ENCODE results near the gene RALGDS.

The RALGDS gene

DNA sequence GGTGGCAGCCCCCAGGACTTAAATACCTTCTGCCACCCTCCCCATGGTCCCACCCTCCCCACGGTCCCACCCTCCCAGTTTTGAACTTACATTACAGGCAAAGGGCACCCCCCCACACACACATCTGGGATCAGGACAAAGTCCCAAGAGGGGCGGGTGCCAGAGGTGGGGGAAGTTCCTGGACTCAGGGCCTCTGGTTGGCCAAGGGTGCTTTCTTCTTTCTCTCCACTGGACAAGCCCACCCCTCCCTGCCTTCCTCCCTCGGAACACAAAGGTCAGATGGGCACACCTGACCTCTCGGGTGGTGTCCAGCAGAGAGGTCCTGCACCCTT, 19.1 kb upstream of the RALGDS start:
- in situ Hi-C loops (cut with MboI; ENCODE audit: low pct_unique_long_range_greater_than_20kb, low sequenced_read_pairs), result no loop called here
- DNase-seq, result no peak

DNA sequence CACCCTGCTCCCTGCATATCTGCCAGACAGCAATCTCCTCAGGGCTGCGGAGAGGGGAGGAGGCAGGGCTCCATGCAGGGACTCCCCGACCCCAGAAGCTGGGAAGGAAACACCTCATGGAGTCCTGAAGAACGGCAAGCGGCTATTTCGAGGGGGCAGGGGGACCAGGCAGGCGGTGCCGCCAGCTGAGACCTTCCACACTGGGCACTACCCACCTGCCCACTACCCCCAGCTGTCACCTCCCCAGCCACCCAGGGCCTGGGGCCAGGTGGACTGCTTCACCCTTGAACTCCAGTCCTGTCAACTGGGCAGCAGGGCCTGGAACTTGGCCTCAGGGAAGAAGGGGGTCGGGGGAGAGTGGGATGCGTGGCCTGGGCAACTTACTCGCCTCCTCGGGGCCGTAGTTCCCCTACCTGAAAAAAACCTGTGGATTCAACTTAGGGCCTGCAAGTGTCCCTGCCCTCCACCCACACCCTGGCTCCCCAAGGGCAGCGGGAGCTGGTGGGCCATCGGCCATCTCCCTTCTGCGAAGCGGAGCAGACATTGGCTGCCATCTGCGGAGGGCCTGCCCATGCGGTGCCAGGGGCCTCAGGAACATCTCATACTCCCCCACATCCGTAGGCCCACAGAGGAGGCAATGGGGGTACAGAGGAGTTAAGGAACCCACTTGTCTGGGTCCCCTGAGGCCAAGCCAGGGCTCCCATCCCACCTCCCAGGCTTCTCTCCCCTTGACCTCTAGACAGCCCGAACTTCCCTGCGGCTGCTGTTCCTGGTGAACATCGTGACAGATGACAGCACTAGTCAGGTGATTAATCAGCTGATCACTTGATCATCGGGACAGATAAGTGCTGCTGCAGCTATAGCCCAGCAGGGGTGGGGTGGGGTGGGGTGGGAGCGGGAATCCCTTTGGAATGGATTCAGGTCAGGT, 18.5 kb upstream of the RALGDS start:
- DNase-seq, result no peak
- in situ Hi-C loops (cut with MboI; ENCODE audit: low pct_unique_long_range_greater_than_20kb, low sequenced_read_pairs), result no loop called here

GRCh38 chr9:133137451-133138231, 16.6 kb upstream of the RALGDS start:
- DNase-seq, result peak; percentile 55
- in situ Hi-C loops (cut with MboI; ENCODE audit: low pct_unique_long_range_greater_than_20kb, low sequenced_read_pairs), result no loop called here

- no peak for DNase-seq
- in situ Hi-C loops (cut with MboI; ENCODE audit: low pct_unique_long_range_greater_than_20kb, low sequenced_read_pairs), result no loop called here
Measured at GRCh38 chr9:133135146-133135745, 14.2 kb upstream of the RALGDS start.

DNA sequence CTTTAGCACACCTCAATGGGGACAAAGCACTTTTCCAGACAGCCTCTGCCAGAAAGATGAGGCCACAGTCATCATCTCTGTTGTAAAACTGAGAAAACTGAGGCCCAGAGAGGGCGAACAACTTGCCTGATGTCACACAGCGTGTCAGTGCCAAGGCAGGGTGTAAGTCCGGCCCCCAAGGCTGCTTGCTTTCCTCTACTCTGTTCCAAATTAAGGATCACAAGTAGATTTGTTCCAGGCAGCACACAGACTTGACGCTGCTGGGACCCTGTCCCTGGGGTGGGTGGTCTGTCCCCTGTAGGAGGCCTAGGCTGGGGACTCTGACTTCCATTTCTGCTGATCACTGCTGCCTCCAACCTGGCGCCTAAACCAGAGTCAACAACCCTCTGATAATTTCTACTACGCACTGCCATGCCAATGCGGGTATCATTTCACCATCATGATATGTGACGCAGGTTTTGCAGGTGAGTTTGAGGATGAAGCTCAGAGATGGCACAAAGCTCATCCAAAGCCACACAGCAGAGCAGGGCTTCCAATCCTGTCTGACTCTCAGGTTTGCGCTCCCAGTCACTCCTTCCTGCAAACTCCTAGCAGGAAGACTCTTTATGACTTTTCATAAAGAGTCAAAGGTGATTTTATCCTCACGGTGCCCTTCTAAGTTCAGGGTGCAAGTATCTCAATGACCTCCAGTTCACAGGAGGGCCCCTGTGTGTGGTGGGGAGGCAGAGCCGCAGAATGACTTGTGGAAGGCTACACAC, 13.5 kb upstream of the RALGDS start:
- in situ Hi-C loops (cut with MboI; ENCODE audit: low pct_unique_long_range_greater_than_20kb, low sequenced_read_pairs), result no loop called here
- no peak for DNase-seq

DNA sequence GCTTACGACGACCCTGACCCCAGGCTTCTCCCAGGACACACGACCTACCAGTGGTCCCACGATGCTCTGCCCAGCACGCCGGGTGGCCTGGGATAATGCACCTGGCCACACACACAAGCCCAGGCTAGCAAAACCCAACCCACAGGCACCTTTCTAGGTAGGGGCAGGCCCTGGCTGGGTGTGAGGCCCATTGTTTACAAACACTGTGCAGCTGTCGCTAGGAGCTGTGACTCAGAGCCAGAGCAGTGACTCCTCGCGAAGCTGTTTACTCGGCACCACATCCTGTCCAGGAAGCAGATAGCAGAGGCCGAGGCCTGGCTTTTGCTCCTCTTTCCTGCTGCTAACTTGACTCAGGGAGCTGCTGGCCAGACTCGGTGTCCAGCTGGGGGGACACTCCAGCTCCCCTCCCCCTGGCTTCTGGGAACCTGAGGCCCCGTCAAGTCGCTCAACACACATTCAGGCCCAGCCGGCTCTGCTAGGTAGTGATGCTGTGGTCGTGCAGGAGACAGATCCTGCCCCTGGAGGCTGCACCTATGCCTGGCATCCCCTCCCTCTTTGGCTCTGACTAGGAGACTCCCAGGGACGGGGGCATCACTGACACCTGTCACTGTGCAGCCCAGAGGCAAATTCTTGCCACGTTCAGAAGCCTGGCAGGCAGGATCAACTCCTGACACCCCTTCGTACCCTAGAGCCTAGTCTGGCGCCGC, 12.8 kb upstream of the RALGDS start:
- in situ Hi-C loops (cut with MboI; ENCODE audit: low pct_unique_long_range_greater_than_20kb, low sequenced_read_pairs), result no loop called here
- peak; percentile 57 for DNase-seq

GRCh38 chr9:133132174-133132573, 11.1 kb upstream of the RALGDS start:
- in situ Hi-C loops (cut with MboI; ENCODE audit: low pct_unique_long_range_greater_than_20kb, low sequenced_read_pairs), result no loop called here
- no peak for DNase-seq

DNA sequence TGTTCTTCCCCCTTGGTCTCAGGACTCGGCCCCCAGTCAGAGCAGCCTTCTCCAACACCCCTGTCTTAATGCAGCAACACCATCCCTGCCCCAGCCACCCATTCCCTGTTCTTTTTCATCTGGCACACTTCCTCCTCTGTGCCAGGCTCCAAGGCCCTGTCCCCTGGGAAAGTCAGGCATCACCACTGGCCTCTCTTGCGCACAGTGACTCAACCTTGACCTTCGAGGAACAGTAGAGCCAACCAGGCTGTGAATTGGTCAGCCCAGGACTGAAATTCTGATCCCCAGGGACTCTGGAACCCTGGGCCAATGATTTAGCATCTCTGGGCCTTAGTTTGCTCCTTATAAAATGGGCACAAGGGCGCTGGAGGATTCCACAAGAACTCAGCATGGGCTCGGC, 10.5 kb upstream of the RALGDS start:
- DNase-seq, result no peak
- in situ Hi-C loops (cut with MboI; ENCODE audit: low pct_unique_long_range_greater_than_20kb, low sequenced_read_pairs), result no loop called here

- in situ Hi-C loops (cut with MboI; ENCODE audit: low pct_unique_long_range_greater_than_20kb, low sequenced_read_pairs), result no loop called here
- DNase-seq, result no peak
Measured at GRCh38 chr9:133130685-133131244, 9.7 kb upstream of the RALGDS start.

DNA sequence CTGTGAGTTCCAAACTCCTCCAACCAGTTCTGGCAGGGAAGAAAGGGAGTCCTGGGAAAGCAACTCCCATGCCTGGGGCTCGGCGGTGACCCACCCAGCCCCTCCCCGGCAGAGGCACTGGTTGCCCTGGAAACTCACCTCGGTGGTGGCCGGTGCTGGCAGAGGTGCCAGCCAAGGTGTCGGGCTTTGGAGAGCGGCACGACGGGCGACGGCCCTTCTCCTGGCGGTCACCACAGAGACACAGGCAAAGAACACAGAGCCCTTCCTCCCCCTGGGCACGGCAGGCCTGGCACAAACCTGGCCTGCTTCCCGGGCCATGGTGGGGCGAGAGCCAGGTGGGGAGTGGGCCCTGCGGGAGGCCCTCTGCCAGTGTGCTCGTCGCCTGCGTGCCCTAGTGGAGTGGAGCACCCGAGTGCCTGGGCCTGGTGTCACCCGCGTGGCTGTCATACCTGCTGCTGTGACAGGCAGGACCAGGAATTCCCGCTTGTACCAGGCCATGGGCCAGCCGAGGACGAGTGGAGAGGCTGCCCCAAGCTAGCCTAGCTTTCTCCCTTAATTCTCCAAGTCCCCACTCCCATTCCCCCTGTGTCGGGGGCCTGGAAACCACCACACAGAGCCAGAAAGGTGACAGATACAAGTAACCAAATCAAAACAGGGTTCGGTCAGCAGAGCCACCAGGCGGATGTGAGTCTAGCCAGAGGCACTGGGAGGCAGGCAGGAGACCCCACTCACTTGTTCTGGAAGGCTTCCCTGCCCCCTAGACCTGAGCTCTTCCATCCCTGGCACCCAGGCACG, 8.2 kb upstream of the RALGDS start:
- in situ Hi-C loops (cut with MboI; ENCODE audit: low pct_unique_long_range_greater_than_20kb, low sequenced_read_pairs), result no loop called here
- DNase-seq, result no peak

DNA sequence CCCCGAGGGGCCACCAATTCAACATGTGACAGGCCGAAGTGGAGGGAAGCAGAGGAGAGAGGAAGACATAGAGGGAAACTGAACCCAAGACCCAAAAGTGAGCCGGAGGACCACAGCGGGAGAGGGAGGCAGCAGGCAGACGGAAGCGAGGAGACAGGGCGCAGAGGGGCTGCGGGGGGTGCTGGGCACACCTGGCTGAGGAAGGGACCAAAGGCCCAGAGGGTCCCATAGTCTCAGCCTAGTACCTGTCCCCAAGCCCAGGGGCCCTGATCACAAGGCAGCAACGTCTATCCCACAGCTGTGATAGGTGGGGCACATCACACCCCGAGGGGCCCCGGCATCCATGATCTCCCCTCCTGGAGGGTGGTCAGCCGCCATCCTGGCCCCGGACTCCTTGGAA, 7.1 kb upstream of the RALGDS start:
- no peak for DNase-seq
- in situ Hi-C loops (cut with MboI; ENCODE audit: low pct_unique_long_range_greater_than_20kb, low sequenced_read_pairs), result no loop called here

DNA sequence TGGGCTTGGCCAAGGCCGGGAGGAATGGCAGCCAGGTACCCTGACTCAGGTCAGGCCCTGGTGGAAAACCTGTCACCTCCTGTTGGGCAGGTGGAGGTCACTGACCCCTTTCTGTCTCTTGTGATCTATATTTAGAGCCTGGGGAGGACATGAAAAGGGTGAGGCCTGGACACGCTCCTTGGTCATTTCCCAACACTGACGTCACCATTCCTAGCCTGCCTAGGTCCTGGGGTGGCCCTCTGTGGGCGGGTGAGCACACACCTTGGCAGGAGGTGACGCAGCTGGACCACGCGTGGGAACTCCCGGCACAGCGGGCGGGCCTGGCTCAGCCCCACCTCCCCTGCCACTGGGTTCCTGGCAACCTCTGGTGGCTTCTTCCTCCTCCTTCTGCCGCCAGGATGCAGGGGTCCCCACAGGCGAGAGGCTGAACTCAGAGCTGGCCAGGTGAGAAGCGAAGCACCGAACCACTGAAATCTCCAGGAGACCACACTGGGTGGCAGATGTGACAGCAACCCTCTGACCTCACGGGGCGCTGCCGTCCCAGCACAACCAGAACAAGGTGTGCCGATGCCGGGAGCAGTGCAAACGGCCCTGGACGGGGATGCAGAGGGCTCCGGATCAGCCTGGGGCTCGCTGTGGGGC, 6.4 kb upstream of the RALGDS start:
- in situ Hi-C loops (cut with MboI; ENCODE audit: low pct_unique_long_range_greater_than_20kb, low sequenced_read_pairs), result no loop called here
- no peak for DNase-seq

GRCh38 chr9:133126697-133127339, 5.8 kb upstream of the RALGDS start:
- in situ Hi-C loops (cut with MboI; ENCODE audit: low pct_unique_long_range_greater_than_20kb, low sequenced_read_pairs), result no loop called here
- no peak for DNase-seq

DNA sequence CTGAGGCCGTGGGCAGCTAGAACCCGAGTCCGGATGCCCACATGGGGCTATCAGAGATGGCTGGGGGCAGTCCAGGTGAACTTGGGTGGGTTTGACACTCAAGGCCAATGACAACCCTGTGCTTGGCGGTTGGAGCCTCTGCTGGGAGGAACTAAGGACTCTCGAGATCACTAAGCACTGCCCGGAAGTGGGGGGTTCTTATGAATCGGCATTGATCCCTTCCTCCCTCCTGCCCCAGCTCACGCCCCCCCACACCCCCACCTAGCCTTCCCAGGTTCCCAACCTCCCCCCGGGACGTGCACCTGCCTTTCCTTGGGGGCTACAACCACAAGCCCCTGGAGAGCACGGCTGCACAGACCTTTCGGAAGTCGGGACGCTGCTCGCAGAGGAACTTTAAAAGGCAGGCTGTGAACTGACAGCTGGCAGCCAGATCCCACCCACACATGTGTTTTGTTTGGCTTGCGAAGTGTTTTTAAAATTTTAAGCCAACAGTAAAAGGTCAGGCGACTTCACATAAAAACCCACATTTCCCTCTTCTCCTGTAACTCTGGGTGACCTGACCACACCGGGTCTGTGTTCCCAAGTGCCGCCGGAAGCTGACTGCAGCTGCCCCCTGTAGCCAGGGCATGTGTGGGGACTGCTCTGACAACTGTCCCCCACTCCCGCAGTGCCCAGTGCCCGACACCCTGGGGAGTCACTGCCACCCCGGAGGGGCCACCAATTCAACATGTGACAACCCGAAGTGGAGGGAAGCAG, 5.1 kb upstream of the RALGDS start:
- in situ Hi-C loops (cut with MboI; ENCODE audit: low pct_unique_long_range_greater_than_20kb, low sequenced_read_pairs), result no loop called here
- DNase-seq, result peak; percentile 37

DNA sequence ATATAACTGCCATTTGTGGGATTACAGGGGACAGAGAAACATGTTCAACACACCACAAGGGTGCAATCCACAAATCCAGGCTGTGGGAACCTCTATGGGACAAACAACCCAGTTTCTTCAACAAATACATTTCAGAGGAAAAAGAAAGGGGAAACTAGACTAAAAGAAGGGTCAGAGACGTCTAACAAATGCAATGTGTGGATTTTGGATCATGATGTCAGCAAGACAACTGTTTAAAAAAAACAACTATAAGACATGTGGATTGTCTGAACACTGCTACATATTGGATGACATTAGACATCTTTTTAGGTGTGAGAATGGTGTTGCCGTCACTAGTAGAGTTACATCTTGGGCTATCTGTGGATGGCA, 3.9 kb upstream of the RALGDS start:
- no peak for DNase-seq
- in situ Hi-C loops (cut with MboI; ENCODE audit: low pct_unique_long_range_greater_than_20kb, low sequenced_read_pairs), result no loop called here

DNA sequence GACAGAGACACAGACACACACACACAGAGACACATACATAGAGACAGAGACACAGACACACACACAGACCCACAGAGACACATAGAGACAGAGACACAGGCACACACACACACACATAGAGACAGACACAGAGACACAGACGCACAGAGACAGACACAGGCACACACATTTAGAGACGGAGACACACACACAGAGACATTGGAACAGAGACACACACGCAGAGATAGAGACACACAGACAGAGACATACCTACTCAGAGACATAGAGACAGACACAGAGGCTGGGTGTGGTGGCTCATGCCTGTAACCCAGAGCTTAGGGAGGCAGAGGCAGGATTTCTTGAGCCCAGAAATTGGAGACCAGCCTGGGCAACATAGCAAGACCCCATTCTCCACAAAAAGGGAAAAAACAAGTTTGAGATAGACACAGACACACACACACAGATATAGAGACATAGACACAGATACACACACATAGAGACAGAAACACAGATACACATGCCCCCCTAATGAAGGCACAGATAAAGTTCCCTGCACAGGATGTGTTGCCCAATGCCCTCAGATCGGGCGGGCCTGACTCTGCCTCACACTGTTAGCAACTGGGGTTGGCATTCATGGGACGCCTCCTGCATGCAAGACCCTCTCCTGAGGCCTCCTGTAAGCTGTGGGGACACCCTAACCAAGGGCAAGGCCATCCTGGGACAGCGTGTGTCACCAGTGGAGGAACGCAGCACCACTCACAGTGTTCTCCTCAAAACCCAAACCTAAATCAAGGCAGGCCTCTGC, 3.3 kb upstream of the RALGDS start:
- in situ Hi-C loops (cut with MboI; ENCODE audit: low pct_unique_long_range_greater_than_20kb, low sequenced_read_pairs), result no loop called here
- DNase-seq, result no peak
